Suppressor macrophage treated with lipopolysaccharide for 4 hours (primary cell): ENCODE results near the gene MACROD1.
"Not testable (repeated sequence)": the region's sequence is repeated elsewhere in the genome, so short reads cannot be mapped to it uniquely, and the experiment has no call there.

ENCODE experiments used
- DNase-seq: peaks from one replicate; pipeline ENCODE4 v3.0.0-alpha.2; 2020

The MACROD1 gene

GRCh38 chr11:63986932-63987513 lies 178.9 kb downstream of the MACROD1 start:
- no peak for DNase-seq

DNA sequence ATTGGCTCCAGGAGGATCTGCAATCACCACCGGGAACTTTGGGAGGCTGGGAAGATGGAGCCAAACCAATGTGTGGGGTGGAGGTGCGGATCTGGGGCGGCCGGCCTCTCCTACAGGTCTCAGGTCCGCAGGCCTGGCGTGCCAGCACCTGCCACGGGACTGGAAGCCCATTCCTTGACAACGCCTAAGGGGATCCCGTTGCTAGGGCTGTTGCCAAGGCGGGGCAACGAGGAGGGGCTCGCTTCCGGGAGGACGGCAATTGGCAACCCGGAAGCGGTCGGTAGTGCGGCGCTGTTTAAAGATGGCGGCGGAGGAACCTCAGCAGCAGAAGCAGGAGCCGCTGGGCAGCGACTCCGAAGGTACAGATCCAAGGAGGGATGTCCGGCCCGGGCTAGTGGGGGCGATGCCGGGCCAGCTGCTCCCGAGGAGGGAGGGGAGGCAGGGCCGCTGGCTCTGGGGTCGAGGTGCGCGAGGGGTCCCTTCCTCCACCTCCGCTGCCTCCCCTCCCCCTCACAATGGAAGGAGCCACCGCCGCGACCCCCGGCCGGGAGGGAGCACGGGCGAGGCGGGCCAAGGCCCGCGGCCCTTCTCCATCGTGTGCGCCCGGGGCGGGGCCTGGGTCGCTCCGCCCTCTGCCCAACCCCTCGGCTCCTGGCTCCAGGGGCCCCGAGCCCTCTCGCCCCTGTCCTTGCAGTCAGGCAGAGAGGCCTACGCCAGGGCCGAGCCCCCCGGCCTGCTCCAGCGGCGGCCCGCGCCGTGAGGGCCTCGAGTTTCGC lies 179.6 kb downstream of the MACROD1 start, which contains the start of gene OTUB1:
TSS of gene OTUB1 (plus strand) at position 283 of the 776 bp plus-strand sequence. CDS start at position 302, 19 bp downstream.
- DNase-seq: peak; percentile 92

GRCh38 chr11:63985812-63986155 lies 180.1 kb downstream of the MACROD1 start:
- peak; percentile 39 for DNase-seq

GRCh38 chr11:63979426-63979825 lies 186.5 kb downstream of the MACROD1 start:
- DNase-seq: no peak

DNA sequence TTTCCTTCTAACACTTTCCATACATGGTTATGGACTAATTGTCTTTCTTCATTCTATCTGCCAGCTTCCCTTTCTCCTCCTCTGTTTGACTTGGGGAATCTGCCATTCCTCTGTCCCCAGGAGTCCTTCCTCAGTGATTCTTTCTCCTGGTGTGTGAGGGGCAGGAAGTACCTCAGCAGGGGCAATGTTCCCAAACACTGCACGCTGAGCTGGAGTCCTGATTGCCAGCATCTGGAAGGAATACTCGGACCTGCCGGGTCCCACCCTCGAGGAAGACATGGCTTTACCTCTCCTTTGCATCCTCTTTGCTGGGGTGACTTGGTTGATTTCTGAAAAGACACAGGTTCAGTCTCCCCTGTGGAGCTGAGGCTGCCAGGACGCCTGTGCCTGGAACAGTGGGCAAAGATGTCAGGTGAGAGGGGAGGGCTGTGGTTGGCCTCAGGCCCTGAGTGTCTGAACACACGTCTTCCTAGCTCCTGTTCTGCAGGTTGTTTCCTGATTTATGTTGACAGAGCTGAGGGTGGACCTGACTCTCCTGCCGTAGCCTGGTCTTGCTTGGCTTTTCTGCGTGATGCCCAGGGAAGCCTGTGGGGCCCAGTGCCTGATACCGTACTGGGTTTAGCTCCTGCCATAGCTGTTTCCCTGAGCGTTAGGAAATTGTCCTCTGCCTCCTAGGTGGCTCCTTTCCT lies 187.2 kb downstream of the MACROD1 start:
- no peak for DNase-seq

DNA sequence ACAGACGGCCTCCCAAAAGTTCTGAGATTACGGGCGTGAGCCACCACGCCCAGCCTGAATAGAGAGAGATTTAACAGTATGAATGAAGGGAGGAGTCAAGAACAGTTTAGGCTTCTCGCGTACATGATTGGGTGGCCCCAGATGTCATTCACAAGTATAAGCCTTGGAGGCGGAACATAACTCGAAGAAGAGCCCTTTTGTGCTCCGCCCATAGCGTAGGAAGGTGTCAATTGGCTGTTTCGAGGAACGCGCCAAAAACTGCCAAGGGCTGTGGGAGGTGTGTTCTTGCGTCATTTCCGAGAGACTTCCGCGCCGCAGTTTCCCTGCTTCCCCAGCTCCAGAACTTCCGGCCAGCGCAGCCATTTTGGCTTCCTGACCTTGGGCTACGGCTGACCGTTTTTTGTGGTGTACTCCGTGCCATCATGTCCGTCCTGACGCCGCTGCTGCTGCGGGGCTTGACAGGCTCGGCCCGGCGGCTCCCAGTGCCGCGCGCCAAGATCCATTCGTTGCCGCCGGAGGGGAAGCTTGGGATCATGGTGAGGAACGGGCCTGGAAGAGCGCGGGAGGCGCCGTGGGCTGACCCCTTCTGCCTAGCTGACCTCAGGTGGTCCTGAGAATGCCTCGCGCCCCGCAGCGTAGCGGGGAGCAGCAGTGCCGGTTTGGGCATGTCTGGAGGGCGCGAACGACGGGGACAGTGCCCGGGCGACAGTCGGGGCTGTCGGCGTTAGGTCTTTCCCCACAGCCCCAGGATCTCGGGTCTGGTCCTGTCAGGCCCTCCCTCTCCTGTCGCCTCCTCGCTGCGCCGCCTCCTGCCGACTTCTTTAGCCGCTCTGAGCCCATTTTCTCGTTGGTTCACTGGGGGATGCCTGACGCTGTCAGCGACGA lies 191.4 kb downstream of the MACROD1 start, which contains the start of gene COX8A:
TSS of gene COX8A (plus strand) at position 362 of the 885 bp plus-strand sequence. CDS start at position 423, 61 bp downstream.
- DNase-seq: peak; percentile 100

GRCh38 chr11:63973912-63974258 lies 192.0 kb downstream of the MACROD1 start:
- not testable (repeated sequence) for DNase-seq

DNA sequence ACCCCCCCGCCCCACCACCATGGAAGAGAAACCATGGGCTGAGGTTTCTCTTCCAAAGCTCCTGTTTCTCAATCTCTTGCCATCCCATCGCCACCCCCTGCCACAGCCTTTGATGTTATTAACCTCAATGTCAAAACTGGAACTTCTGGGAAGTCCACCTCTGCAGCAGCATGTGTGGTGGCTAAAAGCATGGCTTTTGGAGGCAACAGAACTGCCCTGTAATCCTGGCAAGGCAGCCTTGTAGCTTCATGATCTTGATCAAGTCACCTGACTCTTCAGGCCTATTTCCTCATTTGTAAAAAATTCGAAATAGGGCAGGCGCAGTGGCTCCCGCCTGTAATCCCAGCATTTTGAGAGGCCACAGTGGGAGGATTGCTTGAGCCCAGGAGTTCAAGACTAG lies 195.0 kb downstream of the MACROD1 start:
- peak; percentile 45 for DNase-seq

- no peak for DNase-seq
Observed at GRCh38 chr11:63969461-63969860, 196.5 kb downstream of the MACROD1 start.

DNA sequence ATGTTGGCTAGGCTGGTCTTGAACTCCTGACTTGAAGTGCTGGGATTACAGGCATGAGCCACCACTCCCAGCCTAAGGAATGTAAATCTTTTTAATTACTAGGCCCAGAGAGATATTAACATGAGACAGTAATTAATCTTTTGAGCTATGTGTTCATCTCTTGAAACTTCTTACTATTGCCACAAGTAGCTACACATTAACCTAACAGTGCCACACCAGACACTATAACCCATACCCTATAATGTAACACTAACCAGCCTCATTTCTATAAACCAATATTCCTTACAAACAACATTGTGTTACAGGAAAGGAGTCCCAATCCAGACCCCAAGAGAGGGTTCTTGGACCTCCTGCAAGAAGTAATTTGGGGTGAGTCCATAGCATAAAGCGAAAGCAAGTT lies 199.5 kb downstream of the MACROD1 start:
- DNase-seq: no peak

DNA sequence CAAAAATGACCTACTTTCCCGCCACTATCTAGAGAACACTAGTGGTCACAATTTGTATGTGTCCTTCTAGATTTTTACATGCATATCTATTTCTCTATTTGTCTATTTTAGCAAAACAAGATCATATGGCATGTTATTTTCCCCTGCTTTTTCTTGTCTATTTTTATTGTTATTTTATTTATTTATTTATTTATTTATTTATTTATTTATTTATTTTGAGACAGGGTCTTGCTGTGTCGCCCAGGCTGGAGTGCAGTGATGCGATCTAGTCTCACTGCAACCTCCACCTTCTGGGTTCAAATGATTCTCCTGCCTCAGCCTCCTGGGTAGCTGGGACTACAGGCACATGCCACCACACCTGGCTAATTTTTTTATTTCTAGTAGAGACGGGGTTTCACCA lies 202.0 kb downstream of the MACROD1 start:
- not testable (repeated sequence) for DNase-seq

GRCh38 chr11:63961608-63962412 lies 204.1 kb downstream of the MACROD1 start:
- DNase-seq: no peak

- no peak for DNase-seq
Observed at GRCh38 chr11:63958008-63958407, 207.9 kb downstream of the MACROD1 start.

GRCh38 chr11:63952570-63952969 lies 213.3 kb downstream of the MACROD1 start:
- no peak for DNase-seq

- DNase-seq: no peak
Observed at GRCh38 chr11:63951779-63952536, 214.0 kb downstream of the MACROD1 start.
